A549 (cell line): ENCODE data around the gene OOSP3.

Experiments
- CHD4 ChIP-seq: fragments of 200-600 bp; sonication (generic); IDR thresholded peaks from 2 replicates; pipeline ENCODE4 v1.6.1; 2016; ENCODE audit warnings: antibody characterized with exemption, mild to moderate bottlenecking, borderline replicate concordance
- CTCF ChIP-seq: fragments of >200 bp; sonication (Bioruptor Twin); formaldehyde crosslinking; IDR thresholded peaks from 3 replicates; pipeline ENCODE4 v1.5.1; 2016
- EP300 ChIP-seq, 2 experiments: fragments of >200 bp; sonication (Bioruptor Twin); formaldehyde crosslinking; IDR thresholded peaks; 2 replicates in 1 of 2; 3 replicates in 1 of 2; pipeline ENCODE4 v1.6.1; 2016 to 2017
- MAX ChIP-seq: IDR thresholded peaks from 2 replicates; pipeline ENCODE4 v1.6.1; 2012
- NR3C1 ChIP-seq: fragments of >200 bp; sonication (Bioruptor Twin); formaldehyde crosslinking; IDR thresholded peaks from 3 replicates; pipeline ENCODE4 v1.6.1; 2017

GRCh38 chr11:59862252-59862651 is 16.3 kb upstream of the OOSP3 start:
- no peak for TF ChIP-seq CTCF
- no peak for TF ChIP-seq EP300 (IDR thresholded peaks at IDR 0.05)
- no peak for TF ChIP-seq NR3C1
- TF ChIP-seq CHD4 = no peak
- TF ChIP-seq MAX = no peak
